Stimulated activated CD8-positive, alpha-beta memory T cell treated with anti-CD3 and anti-CD28 coated beads, Interleukin-2, amount 100 ng/mL, for 48 hours (primary cell): ENCODE results near the gene WDR41.
"Not testable (repeated sequence)": the region's sequence is repeated elsewhere in the genome, so short reads cannot be mapped to it uniquely, and the experiment has no call there.

Experiments used
- DNase-seq, 2 donors: peaks; one replicate each; pipeline ENCODE4 v3.0.0-alpha.2; 2020; ENCODE audit warnings: low read depth in 2 of 2

WDR41 gene

DNA sequence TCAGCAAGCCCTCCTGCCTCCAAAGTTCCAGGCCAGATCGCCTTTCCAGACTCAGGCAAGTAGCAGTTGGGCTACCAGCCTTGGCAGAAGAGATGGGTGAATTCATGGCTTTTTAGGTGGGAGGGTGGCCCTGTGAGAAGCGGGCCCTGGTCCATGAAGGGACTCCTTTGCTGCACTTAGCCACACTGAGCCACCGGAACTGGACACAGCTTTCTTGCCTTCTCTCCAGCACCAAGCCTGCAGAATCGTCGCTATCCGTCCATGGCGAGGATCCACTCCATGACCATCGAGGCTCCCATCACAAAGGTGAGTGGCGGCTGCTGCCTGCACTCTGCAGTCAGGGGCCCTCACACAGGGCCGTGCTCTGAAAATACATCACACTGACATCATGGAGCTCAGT lies 85.0 kb downstream of the WDR41 start:
- no peak for DNase-seq

DNA sequence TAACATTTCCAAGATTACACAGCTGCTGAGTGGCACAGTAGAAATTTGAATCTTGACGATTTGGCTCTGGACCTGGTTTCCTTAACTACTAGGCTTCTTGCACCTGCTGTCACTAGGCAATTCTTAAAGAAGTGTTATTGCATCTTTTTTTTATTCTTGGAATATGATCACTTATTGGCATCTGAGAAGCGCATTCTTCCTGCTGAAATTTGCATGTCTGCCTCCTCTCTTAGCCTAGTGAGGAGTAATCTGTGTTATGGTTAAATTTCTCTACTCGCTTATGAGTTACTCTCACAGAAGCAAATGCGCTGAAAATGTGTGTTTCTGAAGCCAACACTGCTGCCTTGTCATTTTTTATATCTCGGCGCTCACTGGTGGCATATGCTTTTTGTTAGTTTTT lies 89.3 kb downstream of the WDR41 start:
- DNase-seq = no peak

DNA sequence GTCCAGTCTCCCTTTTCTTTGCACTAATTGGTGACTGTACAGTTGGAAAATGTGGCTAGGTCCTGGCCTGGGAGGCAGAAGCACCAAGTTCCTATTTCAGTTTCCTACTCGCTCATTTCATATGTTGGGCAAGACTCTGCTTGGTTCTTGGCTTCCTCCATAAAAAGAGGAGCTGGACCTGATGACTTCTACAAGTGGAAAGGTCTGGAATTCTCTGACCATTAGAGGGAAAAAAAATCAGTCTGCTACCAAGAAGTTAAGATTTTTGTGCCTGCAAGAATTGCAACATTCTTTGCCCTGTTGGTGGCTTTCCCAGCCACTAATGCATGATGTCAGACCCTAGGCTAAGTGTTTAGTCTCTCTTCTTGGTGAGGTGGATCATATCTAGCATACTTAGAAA lies 91.5 kb downstream of the WDR41 start:
- no peak for DNase-seq

DNA sequence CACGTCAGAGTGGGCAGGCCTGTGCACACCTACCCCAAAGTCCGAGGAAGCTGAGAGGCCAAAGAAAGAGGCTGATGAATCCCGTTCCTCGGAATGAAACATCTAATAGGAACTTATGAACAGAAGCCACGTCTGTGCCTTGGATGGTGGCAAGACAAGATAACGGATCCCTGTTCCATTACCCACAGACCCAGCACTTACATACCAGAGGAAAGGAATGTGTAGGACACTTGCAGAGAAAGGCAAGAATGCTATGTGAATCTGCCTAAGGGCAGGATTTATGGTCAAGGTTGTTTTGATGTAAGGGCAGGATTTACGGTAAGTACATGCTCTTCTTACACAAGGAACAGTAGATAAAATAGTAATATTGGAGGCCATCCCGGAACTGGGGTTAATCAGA lies 93.2 kb downstream of the WDR41 start:
- DNase-seq = no peak

DNA sequence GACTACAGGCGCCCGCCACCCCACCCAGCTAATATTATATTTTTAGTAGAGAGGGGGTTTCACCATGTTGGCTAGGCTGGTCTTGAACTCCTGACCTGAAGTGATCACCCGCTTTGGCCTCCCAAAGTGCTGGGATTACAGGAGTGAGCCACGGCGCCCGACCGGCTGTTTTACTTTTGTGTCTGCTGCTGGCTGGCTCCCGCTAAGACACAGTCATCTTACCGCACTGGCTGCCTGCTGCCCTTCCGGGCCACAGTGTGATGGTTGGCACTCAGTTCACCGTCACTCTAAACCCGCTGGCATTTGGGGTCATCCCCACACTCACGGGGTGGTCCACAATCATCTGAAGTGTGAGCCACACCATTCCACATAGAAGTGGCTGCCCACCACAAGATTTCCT lies 93.7 kb downstream of the WDR41 start:
- DNase-seq = no peak

DNA sequence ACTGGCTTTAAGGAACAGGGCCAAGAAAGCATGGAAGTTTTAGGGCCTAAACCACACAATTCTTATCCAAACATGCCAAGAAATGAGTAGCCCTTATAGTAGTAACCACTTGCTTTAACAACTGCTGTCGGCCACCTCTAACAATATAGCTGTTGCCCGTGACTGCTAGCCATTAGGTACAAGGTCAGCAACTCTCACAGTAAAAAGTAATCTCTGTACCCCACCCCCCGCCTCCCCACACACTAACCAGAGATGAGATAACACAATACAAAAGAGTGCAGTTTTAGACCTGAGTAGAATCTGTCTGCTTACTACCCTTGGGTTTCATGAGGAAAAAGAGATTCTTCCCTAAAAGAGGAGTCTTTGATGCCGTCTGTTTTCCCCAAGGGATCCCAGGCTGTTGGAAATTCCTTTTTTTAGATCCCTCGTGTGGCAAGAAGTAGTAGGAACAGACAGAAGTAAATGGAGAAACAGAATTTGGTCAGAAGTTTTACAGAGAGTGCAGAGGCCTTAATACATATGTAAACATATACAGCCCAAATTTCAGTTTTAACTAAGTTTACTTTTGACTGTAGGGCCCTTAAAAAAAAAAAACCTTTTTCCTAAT lies 94.3 kb downstream of the WDR41 start:
- no peak for DNase-seq

DNA sequence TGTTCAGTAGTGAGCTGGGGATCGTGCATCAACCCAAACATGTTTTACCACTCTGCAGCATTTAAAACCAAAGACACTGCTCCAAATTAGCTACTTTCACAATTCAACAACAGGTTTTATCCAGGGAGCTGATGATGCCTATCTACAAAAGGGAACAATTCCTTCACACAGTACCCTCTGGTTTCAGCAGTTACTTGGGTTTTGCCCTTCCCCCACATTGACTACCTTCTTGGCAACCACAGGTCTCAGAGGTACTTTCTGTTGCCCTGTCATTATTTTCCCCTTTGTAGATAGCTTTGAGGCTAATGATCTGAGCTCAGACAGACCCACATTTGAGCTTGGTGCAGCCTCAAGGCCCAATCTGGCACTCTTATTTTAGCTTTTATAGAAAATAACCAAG lies 96.1 kb downstream of the WDR41 start:
- no peak for DNase-seq

DNA sequence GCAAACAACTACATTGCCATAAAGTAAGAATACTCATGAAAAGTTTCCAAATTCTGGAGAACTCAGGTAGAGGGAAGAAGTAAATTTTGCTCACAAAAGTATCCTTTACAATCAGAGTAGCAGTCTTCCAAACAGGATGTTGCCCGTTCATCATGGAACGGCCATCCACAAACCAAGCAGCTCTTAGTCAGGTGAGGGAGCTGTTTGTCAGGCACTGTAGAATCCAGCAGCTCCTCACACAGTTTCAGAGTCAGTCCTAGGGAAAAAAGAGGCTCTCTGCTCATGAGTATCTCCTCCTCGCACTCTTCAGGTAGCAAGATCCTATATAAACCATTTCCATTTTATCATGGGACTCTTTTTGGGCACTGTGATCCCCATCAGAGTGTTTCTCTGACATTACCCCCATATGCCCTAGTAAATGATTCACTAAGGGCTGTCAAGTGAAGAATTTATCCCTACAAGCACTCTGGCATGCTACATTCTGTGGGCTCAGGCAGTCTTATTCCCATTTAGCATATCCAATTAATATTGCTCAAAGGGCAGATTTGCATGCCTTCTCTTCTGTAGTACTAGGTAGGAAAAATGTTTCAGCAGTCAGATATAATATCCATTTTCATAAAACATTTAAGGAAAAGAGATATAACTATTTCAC lies 97.9 kb downstream of the WDR41 start:
- no peak for DNase-seq

DNA sequence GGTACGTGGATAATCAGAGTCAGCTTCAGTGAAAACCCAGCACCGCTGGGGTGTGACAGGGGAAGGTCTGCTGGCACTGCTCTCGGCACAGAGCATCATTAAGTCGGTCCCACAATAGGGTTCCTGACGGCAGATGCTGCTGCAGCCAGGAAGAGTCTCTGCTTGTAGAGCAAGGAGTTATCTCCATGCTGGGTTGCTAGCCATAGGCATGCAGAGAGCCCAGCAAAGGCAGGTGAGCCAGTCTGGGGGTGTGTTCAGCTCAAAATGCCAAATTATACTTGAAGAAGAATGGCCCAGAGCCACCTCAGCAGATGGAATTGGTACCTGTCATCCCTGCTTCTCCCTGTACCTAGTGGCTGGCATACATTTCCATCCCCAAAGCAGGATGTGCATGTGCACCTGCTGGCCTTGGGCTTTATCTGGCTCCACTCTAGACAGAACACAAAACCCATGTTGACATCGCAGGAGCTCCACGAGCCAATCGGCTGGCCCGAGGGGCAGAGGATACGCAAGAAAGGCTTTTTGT lies 100.8 kb downstream of the WDR41 start:
- no peak for DNase-seq

DNA sequence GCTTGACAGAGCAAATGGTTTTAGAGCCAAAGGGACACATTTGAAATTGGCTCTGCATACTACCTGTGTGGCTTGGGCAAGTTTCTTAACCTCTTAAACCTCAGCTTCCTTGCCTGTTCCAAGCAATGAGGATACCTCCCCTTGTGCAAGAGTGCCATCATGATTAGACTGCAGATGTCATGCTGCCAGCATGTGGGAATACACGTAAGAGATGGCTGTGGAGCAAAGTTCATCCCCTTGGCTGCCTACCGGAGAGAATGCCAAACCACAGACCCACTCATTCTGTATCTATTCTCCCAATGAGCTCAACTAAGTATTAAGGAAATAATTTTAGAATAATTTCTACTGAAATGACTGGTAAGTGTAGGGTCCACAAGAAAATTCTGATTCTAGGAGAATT lies 101.3 kb downstream of the WDR41 start:
- no peak for DNase-seq

DNA sequence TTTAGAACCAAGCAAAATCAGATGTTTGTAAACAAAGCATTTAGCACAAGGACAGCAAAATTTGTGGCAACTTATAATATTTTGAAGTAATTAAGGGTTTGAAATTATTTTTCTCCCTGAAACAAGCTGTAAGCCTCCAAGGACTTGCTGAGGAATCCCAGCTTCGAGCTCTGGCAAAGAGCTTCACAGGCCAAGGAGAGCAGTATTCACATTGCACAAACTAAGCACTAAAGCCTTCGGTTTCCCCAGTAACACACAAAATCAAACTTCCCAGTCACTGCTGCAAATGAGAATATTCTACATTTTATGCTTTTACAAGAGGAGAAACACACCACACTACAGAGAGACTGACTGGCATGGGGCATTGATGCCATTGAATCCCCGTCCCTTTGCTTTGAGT lies 101.9 kb downstream of the WDR41 start:
- no peak for DNase-seq

DNA sequence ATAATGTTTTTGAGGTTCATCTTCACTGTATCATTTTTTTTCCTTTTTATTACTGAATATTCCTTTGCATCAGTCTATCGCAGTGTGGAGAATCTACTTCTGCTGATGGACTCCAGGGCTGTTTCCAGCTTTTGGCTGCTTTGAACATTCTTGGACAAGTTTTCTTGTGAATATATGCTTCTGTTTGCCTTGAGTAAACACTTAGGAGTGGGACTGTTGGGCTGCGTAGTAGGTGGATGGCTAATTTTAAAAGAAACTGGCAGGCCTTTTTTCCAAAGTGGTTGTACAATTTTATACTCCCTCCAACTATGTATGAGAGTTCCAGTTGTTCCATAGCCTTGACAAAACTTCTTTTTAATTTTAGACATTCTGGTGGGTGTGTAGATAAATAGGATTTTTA lies 102.4 kb downstream of the WDR41 start:
- DNase-seq = no peak

DNA sequence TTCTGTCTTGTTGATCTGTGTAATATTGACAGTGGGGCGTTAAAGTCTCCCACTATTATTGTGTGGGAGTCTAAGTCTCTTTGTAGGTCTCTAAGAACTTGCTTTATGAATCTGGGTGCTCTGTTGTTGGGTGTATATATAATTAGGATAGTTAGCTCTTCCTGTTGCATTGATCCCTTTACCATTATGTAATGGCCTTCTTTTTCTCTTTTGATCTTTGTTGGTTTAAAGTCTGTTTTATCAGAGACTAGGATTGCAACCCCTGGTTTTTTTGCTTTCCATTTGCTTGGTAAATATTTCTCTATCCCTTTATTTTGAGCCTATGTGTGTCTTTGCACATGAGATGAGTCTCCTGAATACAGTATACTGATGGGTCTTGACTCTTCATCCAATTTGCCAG lies 105.8 kb downstream of the WDR41 start:
- DNase-seq = not testable (repeated sequence)

DNA sequence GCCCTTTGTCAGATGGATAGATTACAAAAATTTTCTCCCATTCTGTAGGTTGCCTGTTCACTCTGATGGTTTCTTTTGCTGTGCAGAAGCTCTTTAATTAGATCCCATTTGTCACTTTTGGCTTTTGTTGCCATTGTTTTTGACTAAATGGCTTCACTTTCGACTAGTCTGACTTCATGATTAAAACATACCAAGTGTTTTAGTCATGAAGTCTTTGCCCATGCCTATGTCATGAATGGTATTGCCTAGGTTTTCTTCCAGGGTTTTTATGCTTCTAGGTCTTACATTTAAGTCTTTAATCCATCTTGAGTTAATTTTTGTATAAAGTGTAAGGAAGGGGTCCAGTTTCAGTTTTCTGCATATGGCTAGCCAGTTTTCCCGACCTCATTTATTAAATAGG lies 108.8 kb downstream of the WDR41 start:
- not testable (repeated sequence) for DNase-seq
